H1 (cell line): ENCODE results near the gene BCAS1. TPM values are rescaled to one million over a fixed set of nuclear protein-coding genes. Genes with fewer than 3 reads are reported as not detected.
"Not testable (repeated sequence)": the region's sequence is repeated elsewhere in the genome, so short reads cannot be mapped to it uniquely, and the experiment has no call there.

Source experiments
- CTCF ChIA-PET: fragments of 300-600 bp; sonication (Branson Sonifier 250); formaldehyde crosslinking; loops from one replicate; lab custom pipeline; 2021; ENCODE audit not compliant: partially characterized antibody; lab: Charles Lee
- POLR2A ChIA-PET: fragments of 300-600 bp; sonication (Branson Sonifier 250); formaldehyde crosslinking; loops from one replicate; lab custom pipeline; 2021; ENCODE audit warnings: inconsistent platforms; ENCODE audit not compliant: partially characterized antibody; lab: Charles Lee
- DNase-seq, 2 experiments: peaks; one replicate each; pipeline versions ENCODE4 v3.0.0 to v3.0.0-alpha.2; 2010 to 2022; ENCODE audit warnings: low spot score in 2 of 2, low read depth in 1 of 2, mixed read lengths in 1 of 2
- FAIRE-seq: peaks from 2 replicates; lab custom pipeline; 2011; peaks lifted over from hg19 to GRCh38; lab: Jason Lieb, UNC
- H2AFZ ChIP-seq: 2 replicates; pipeline ENCODE4 v1.8.1; 2012; ENCODE audit warnings: low read length, inconsistent platforms
- H2AK5ac ChIP-seq: 2 replicates; pipeline ENCODE4 v1.6.1; 2013; ENCODE audit warnings: low read depth, low read length
- H2BK120ac ChIP-seq: replicated peaks from 2 replicates; pipeline ENCODE3; 2013; ENCODE audit warnings: low read depth, low read length, inconsistent platforms
- H2BK12ac ChIP-seq: 2 replicates; pipeline ENCODE4 v1.6.1; 2013; ENCODE audit warnings: low read depth, low read length
- H2BK15ac ChIP-seq: 2 replicates; pipeline ENCODE4 v1.6.1; 2013; ENCODE audit warnings: low read length
- H2BK20ac ChIP-seq: 2 replicates; pipeline ENCODE4 v1.6.1; 2013; ENCODE audit warnings: low read length
- H2BK5ac ChIP-seq: 2 replicates; pipeline ENCODE4 v1.6.1; 2013; ENCODE audit warnings: low read depth, low read length
- H3K14ac ChIP-seq: 2 replicates; pipeline ENCODE4 v1.6.1; 2013; ENCODE audit warnings: inconsistent platforms; ENCODE audit not compliant: insufficient read length
- H3K18ac ChIP-seq: 2 replicates; pipeline ENCODE4 v1.6.1; 2013; ENCODE audit warnings: low read length; ENCODE audit errors: extremely low read depth
- H3K23ac ChIP-seq: 2 replicates; pipeline ENCODE4 v1.6.1; 2013; ENCODE audit warnings: inconsistent platforms; ENCODE audit not compliant: insufficient read length
- H3K23me2 ChIP-seq: 2 replicates; pipeline ENCODE4 v1.6.1; 2013; ENCODE audit warnings: low read depth, low read length
- H3K27ac ChIP-seq: 2 replicates; pipeline ENCODE4 v1.6.1; 2011; ENCODE audit warnings: low read depth, low read length, inconsistent platforms
- H3K27me3 ChIP-seq, 4 experiments: replicated peaks in 1 of 4; 1 replicate in 1 of 4; 2 replicates in 3 of 4; pipeline versions ENCODE4 v1.6.1 to v1.8.1; 2011 to 2013; ENCODE audit warnings: low read length in 3 of 4, mild to moderate bottlenecking in 3 of 4, inconsistent platforms in 2 of 4, mixed read lengths in 2 of 4, moderate library complexity in 1 of 4; ENCODE audit not compliant: control insufficient read depth in 3 of 4, insufficient read depth in 3 of 4; ENCODE audit errors: extremely low read depth in 1 of 4
- H3K36me3 ChIP-seq, 4 experiments: 2 replicates each; pipeline versions ENCODE4 v1.6.1 to v1.8.1; 2011 to 2013; ENCODE audit warnings: mild to moderate bottlenecking in 4 of 4, low read length in 3 of 4, moderate library complexity in 2 of 4, control low read depth in 1 of 4, inconsistent platforms in 1 of 4; ENCODE audit not compliant: insufficient read depth in 4 of 4, control insufficient read depth in 2 of 4
- H3K4ac ChIP-seq: replicated peaks from 2 replicates; pipeline ENCODE3; 2013; ENCODE audit warnings: low read length, low read depth, mixed read lengths, inconsistent platforms; ENCODE audit not compliant: insufficient read length
- H3K4me1 ChIP-seq, 4 experiments: replicated peaks in 1 of 4; 1 replicate in 1 of 4; 2 replicates in 3 of 4; pipeline versions ENCODE4 v1.6.1 to v1.8.1; 2011 to 2013; ENCODE audit warnings: low read length in 3 of 4, inconsistent platforms in 2 of 4, mixed read lengths in 1 of 4; ENCODE audit not compliant: insufficient read depth in 4 of 4, control insufficient read depth in 3 of 4
- H3K4me2 ChIP-seq, 2 experiments: 2 replicates each; pipeline versions ENCODE4 v1.6.1 to v1.8.1; 2011 to 2013; ENCODE audit warnings: low read depth in 2 of 2, low read length in 2 of 2, control low read depth in 1 of 2, inconsistent platforms in 1 of 2, mild to moderate bottlenecking in 1 of 2; ENCODE audit not compliant: insufficient read depth in 1 of 2
- H3K4me3 ChIP-seq, 4 experiments: fragments of 200-600, 300-600 bp in 1 of 4; sonication (generic), shearing (Covaris generic), sonication (Bioruptor Twin) in 1 of 4; 2 replicates each; pipeline versions ENCODE4 v1.5.1 to v1.8.1; 2011 to 2016; ENCODE audit warnings: low read length in 4 of 4, low read depth in 3 of 4, control low read depth in 2 of 4, inconsistent platforms in 2 of 4, mild to moderate bottlenecking in 2 of 4, mixed read lengths in 1 of 4, moderate library complexity in 1 of 4; ENCODE audit not compliant: insufficient read depth in 2 of 4; ENCODE audit errors: extremely low read depth in 1 of 4
- H3K56ac ChIP-seq: replicated peaks from 2 replicates; pipeline ENCODE3; 2013; ENCODE audit warnings: low read depth, mild to moderate bottlenecking, mixed read lengths, low read length, inconsistent platforms; ENCODE audit not compliant: insufficient read length
- H3K79me1 ChIP-seq: 2 replicates; pipeline ENCODE4 v1.6.1; 2013; ENCODE audit warnings: low read depth, low read length, control low read depth
- H3K79me2 ChIP-seq, 2 experiments: 2 replicates each; pipeline versions ENCODE4 v1.6.1 to v1.8.1; 2012 to 2013; ENCODE audit warnings: low read length in 2 of 2, mild to moderate bottlenecking in 2 of 2, inconsistent platforms in 1 of 2; ENCODE audit not compliant: insufficient read depth in 2 of 2, control insufficient read depth in 1 of 2
- H3K9ac ChIP-seq, 4 experiments: replicated peaks in 1 of 4; 1 replicate in 1 of 4; 2 replicates in 3 of 4; pipeline versions ENCODE4 v1.6.1 to v1.8.1; 2011 to 2013; ENCODE audit warnings: low read depth in 3 of 4, low read length in 3 of 4, control low read depth in 2 of 4, mild to moderate bottlenecking in 2 of 4, moderate library complexity in 2 of 4, inconsistent platforms in 1 of 4; ENCODE audit errors: extremely low read depth in 1 of 4
- H3K9me3 ChIP-seq, 2 experiments: 2 replicates each; pipeline versions ENCODE4 v1.6.1 to v1.8.1; 2012 to 2013; ENCODE audit warnings: mild to moderate bottlenecking in 2 of 2, moderate library complexity in 2 of 2, control low read depth in 1 of 2, inconsistent platforms in 1 of 2, low read depth in 1 of 2, low read length in 1 of 2, mixed read lengths in 1 of 2; ENCODE audit not compliant: insufficient read depth in 2 of 2
- H4K20me1 ChIP-seq, 2 experiments: replicated peaks in 1 of 2; 2 replicates each; pipeline versions ENCODE3 to v1.8.1; 2011 to 2013; ENCODE audit warnings: inconsistent platforms in 2 of 2, low read length in 2 of 2, mild to moderate bottlenecking in 1 of 2; ENCODE audit not compliant: insufficient read depth in 2 of 2, control insufficient read depth in 1 of 2
- H4K5ac ChIP-seq: 2 replicates; pipeline ENCODE4 v1.6.1; 2013; ENCODE audit warnings: low read length, low read depth, mixed read lengths, inconsistent platforms; ENCODE audit not compliant: insufficient read length
- H4K8ac ChIP-seq: 2 replicates; pipeline ENCODE4 v1.8.0; 2013; ENCODE audit warnings: mild to moderate bottlenecking, moderate library complexity, low read length, inconsistent platforms; ENCODE audit not compliant: insufficient read depth; ENCODE audit errors: extremely low read depth
- H4K91ac ChIP-seq: replicated peaks from 2 replicates; pipeline ENCODE3; 2013; ENCODE audit warnings: low read length, mixed read lengths, inconsistent platforms; ENCODE audit not compliant: insufficient read length
- GABPA ChIP-seq: IDR thresholded peaks from 2 replicates; pipeline ENCODE4 v1.6.1; 2011; ENCODE audit warnings: mild to moderate bottlenecking, low read length, moderate library complexity, borderline replicate concordance; ENCODE audit not compliant: insufficient read depth
- TCF12 ChIP-seq: IDR thresholded peaks from 2 replicates; pipeline ENCODE4 v1.6.1; 2011; ENCODE audit warnings: low read depth, mild to moderate bottlenecking, low read length
- WGBS, 2 experiments: shearing (Covaris generic) in 1 of 2; methylation state at CpG; one replicate each; pipeline versions ENCODE4 v1.1.6 to v1.1.7; 2013 to 2015; ENCODE audit warnings: low lambda C conversion rate in 2 of 2, mixed read lengths in 2 of 2, inconsistent platforms in 1 of 2, low coverage in 1 of 2, missing lambda C conversion rate in 1 of 2; ENCODE audit not compliant: insufficient replicate concordance in 2 of 2, insufficient coverage in 1 of 2, insufficient read length in 1 of 2; ENCODE audit errors: extremely low coverage in 1 of 2, missing lambda C conversion rate in 1 of 2; 5-methylcytosine and 5-hydroxymethylcytosine counted together
- polyA plus RNA-seq, 7 experiments: library from polyadenylated mRNA; depleted of rRNA in 3 of 7; stranded (reverse) in 5 of 7; unstranded in 2 of 7; fragments of >200 nt in 5 of 7; fragments of 200-250 nt in 2 of 7; gene quantifications; 1 replicate in 5 of 7; 2 replicates in 1 of 7; 4 replicates in 1 of 7; pipeline versions ENCODE4 v1.2.1 to v1.2.3, GENCODE V29; 2011 to 2013; ENCODE audit warnings: missing spikeins in 2 of 7, mixed read lengths in 2 of 7
- total RNA-seq: library from RNA; stranded (reverse); fragmentation: NEBNext Ultra II Directional; extraction: Animal tissue kit (Norgen Biotek cat#: 25700); gene quantifications from 2 replicates; pipeline ENCODE4 v1.2.1, GENCODE V29; 2021

Gene BCAS1
- total and polyA plus RNA-seq, 2 of the 8 experiments (the other 6 are each of a cell fraction or from before 2014, with no cell fraction given): 0.06 to 0.19 TPM

GRCh38 chr20:54011346-54011745, 59.0 kb downstream of the BCAS1 start:
- H3K23me2 ChIP-seq: no peaks in the 10 kb centered on the region
- no peak overlapping the region for H3K27ac ChIP-seq
- FAIRE-seq (no peak), DNase-seq (no peak)
- H2BK15ac ChIP-seq: no peak overlapping the region
- no peaks in the 10 kb centered on the region for H3K79me2 ChIP-seq
- H2AFZ ChIP-seq: no peak overlapping the region
- no peak overlapping the region for H3K23ac ChIP-seq
- TF ChIP-seq GABPA: no peak
- TF ChIP-seq TCF12: no peak
- H3K56ac ChIP-seq: no peak overlapping the region
- H3K4me3 ChIP-seq: no peak overlapping the region
- no peaks in the 10 kb centered on the region for H3K36me3 ChIP-seq
- H4K20me1 ChIP-seq: no peaks in the 10 kb centered on the region
- no peak overlapping the region for H2AK5ac ChIP-seq
- no peak overlapping the region for H4K5ac ChIP-seq
- no peaks in the 10 kb centered on the region for H3K9me3 ChIP-seq
- no peak overlapping the region for H3K4me2 ChIP-seq
- CTCF ChIA-PET: no interaction called here
- H2BK5ac ChIP-seq: no peak overlapping the region
- no peak overlapping the region for H2BK20ac ChIP-seq
- no peak overlapping the region for H3K18ac ChIP-seq
- H2BK12ac ChIP-seq: no peak overlapping the region
- no peak overlapping the region for H4K8ac ChIP-seq
- no peaks in the 10 kb centered on the region for H3K79me1 ChIP-seq
- POLR2A ChIA-PET: no interaction called here
- no peak overlapping the region for H4K91ac ChIP-seq
- no peaks in the 10 kb centered on the region for H3K27me3 ChIP-seq
- H3K4ac ChIP-seq: no peak overlapping the region
- no peak overlapping the region for H3K14ac ChIP-seq
- H2BK120ac ChIP-seq: no peak overlapping the region
- no peaks in the 10 kb centered on the region for H3K4me1 ChIP-seq
- no peak overlapping the region for H3K9ac ChIP-seq
- WGBS, 2 experiments: 86% methylated on average over 4 of the region's 4 CpGs; no CpG with 5 or more reads in 1 of the 2 experiments

GRCh38 chr20:54006216-54006615, 64.2 kb downstream of the BCAS1 start:
- H3K9ac ChIP-seq, H4K20me1 ChIP-seq, H3K23me2 ChIP-seq, H3K79me2 ChIP-seq, H2AFZ ChIP-seq, H2BK15ac ChIP-seq, H3K4ac ChIP-seq, H2BK12ac ChIP-seq, POLR2A ChIA-PET, H3K36me3 ChIP-seq, H2AK5ac ChIP-seq, CTCF ChIA-PET, H3K27me3 ChIP-seq, H3K4me1 ChIP-seq, H3K23ac ChIP-seq, H3K4me3 ChIP-seq, H4K91ac ChIP-seq, H3K18ac ChIP-seq, H3K4me2 ChIP-seq, H2BK120ac ChIP-seq, H3K9me3 ChIP-seq, H3K56ac ChIP-seq, H2BK5ac ChIP-seq, DNase-seq, H3K14ac ChIP-seq, H4K8ac ChIP-seq, H2BK20ac ChIP-seq, H3K27ac ChIP-seq, H3K79me1 ChIP-seq, H4K5ac ChIP-seq, FAIRE-seq: not testable (repeated sequence)
- 91% methylated on average over 7 of the region's 7 CpGs; no CpG with 5 or more reads in 1 of the 2 experiments for WGBS, 2 experiments
